ENCODE measurements around the gene MDC1.
A peak's percentile ranks its signal among the peaks of the same experiment; 100 is the strongest.
"Not testable (repeated sequence)": the region's sequence is repeated elsewhere in the genome, so short reads cannot be mapped to it uniquely, and the experiment has no call there.

The MDC1 gene

DNA sequence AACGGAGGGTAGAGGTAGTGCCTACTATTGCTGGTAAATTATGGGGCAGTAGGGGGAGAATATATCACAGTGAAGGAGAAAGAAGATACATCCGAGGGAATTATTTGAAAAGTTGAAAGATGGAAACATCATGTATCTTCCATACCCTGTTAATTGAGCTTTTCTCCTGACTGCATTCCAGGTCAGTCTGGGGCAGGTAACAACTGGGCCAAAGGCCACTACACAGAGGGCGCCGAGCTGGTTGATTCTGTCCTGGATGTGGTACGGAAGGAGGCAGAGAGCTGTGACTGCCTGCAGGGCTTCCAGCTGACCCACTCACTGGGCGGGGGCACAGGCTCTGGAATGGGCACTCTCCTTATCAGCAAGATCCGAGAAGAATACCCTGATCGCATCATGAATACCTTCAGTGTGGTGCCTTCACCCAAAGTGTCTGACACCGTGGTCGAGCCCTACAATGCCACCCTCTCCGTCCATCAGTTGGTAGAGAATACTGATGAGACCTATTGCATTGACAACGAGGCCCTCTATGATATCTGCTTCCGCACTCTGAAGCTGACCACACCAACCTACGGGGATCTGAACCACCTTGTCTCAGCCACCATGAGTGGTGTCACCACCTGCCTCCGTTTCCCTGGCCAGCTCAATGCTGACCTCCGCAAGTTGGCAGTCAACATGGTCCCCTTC is 6.2 kb upstream of the MDC1 start:
- DNase-seq, result not testable (repeated sequence)

GRCh38 chr6:30722280-30723112 is 5.4 kb upstream of the MDC1 start:
- DNase-seq, result no peak

GRCh38 chr6:30722025-30722279 is 4.9 kb upstream of the MDC1 start:
- DNase-seq, result not testable (repeated sequence)

GRCh38 chr6:30721198-30722024 is 4.3 kb upstream of the MDC1 start:
- DNase-seq, result peak; percentile 55

DNA sequence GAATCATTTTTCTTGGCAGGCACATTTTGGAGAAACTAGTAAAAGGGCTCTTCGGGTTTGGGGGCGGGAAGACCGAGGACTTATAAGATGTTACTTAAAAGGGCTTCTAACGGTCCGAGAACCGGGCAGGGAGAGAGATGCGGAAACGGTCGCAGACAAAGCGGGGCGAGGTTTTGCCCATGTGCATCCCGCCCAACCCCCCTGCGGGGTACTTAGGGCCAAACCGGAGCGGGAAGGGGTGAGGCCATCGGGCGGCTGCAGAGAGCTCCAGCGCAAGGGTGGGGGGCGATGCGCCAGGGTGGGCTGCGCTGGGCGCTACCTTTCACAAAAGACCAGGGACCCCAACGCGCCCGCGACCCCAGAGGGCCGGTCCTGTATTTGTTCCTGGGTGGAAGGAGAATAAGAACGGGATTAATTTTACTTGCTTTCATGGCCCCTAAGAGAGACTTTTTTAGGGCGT is 3.7 kb upstream of the MDC1 start:
- DNase-seq, result no peak

- DNase-seq, result peak; percentile 97
Measured at GRCh38 chr6:30719791-30720737, 3.0 kb upstream of the MDC1 start, which contains the start of gene TUBB. TSS of gene TUBB (plus strand) at chr6:30720352. CDS start at chr6:30720507, 155 bp downstream.

GRCh38 chr6:30719356-30719755 is 2.3 kb upstream of the MDC1 start:
- DNase-seq, result no peak

GRCh38 chr6:30717845-30718720 is 1.0 kb upstream of the MDC1 start:
- not testable (repeated sequence) for DNase-seq

- DNase-seq, result no peak
Measured at GRCh38 chr6:30716879-30717128, 277 bp downstream of the MDC1 start.

GRCh38 chr6:30714263-30714662 is 2.8 kb downstream of the MDC1 start:
- DNase-seq, result no peak

DNA sequence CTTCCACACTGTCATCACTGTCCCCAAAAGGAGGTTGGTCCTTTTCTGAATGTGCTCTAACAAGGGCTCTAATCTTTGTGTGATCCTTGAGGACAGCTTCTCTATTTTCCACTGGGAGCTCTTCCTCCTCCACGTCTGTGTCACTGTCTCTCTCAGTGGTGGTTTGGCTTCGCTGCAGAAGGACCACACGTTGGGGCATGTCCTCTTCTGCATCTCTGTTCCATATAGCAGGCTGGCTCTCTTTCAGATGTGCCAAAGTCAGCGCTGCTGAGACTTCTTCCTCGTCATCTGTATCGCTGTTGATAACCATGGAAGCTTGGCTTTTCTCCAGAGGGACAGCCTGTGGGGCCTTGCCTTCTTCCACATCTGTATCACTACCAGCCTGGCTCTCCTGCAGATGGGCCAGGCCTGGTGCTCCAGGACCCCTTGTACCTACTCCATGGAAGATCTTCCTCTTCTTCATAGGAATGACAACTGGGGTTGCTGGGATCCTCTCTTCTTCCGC is 4.6 kb downstream of the MDC1 start:
- no peak for DNase-seq

DNA sequence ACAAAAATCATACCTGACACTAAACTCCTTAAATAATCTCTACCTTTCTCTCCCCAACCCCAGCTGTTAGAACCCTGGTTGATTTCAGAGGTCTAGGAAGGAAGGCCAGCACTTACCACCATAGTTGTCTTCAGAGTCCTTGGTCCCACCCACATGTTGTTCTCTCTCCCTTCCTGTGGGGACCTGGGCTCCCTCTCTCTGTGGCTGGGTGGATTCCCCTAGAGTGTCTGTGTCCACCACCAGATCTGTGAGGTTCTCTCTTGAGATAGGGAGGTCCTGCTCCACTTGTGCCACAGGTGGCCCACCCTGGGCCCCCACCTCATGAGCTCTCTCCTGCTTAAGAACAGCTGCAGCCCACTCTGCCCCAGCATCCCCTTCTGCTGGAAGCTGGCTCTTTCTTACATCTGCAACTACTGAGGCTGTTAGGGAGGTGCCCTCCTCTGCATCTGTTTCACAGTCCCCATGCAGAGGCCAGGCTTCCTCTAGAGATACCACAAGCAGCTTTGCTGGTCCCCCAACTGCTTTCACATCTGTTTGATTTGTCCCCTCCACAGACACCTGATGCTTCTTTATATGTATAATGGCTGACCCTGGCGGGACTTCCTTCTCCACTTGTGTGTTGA is 5.2 kb downstream of the MDC1 start:
- no peak for DNase-seq

DNA sequence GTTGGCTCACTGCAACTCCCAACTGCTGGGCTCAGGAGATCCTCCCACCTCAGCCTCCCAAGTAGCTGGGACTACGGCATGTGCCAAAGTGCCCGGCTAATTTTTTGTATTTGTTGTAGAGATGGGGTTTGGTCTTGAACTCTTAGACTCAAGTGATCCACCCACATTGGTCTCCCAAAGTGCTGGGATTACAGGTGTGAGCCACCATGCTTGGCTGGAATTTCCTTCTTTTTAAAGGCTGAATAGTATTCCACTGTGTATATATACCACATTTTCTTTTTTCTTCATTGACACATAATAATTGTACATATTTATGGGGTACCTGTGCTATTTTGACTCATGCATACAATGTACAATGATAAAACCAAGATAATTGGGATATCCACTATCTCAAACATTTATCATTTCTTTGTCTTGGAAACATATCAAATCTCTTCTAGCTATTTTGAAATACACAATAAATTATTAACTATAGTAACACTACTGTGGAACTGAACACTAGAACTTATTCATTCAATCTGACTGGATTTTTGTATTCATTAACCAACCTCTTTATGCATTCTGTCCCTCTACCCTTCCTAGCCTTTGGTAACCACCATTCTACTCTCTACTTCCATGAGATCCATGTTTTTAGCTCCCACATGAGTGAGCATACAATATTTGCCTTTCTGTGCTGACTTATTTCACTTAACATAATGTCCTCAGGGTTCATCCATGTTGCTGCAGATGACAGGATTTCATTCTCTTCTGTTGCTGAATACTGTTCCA is 7.8 kb downstream of the MDC1 start:
- no peak for DNase-seq

GRCh38 chr6:30707281-30707850 is 9.7 kb downstream of the MDC1 start:
- peak; percentile 47 for DNase-seq

- no peak for DNase-seq
Measured at GRCh38 chr6:30705620-30706019, 11.5 kb downstream of the MDC1 start.

DNA sequence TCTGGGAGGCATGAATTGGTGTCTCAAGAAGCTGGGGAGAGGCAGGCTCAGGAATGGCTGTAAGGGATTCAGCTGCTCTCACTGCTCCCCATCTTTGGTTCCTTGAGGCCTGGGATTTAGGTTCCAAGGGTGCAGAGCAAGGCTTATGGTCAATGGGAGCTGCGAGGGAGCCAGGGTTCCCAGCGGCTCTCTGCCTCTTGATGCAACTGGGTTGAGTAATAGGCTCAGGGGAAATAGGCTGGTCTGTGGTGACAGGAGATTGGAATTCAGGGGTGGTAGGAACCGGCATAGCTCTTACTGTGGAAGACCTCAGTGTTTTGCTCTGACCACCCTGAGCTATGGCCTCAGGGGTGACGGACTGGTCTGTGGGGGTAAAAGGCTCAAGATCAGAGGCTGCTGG is 13.3 kb downstream of the MDC1 start:
- DNase-seq, result no peak

DNA sequence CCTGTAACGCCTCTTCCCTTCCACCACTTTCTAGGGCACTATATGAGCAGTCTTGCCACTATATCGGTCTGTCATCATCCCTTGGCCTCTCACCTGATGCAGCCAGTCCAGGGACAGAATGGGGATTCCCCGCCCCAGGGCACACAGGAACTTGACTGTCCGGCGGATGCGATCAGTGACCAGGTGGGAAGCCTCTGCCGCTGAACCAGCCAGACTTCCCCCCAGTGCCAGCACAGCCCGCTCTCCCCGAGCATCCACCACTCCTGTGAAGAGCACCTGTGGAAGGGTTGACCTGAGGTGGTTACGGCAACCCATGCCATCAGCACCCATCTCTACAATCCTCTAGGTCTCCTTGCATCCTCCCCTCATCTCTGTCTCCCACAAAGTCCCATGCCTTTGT is 14.1 kb downstream of the MDC1 start:
- DNase-seq, result no peak

DNA sequence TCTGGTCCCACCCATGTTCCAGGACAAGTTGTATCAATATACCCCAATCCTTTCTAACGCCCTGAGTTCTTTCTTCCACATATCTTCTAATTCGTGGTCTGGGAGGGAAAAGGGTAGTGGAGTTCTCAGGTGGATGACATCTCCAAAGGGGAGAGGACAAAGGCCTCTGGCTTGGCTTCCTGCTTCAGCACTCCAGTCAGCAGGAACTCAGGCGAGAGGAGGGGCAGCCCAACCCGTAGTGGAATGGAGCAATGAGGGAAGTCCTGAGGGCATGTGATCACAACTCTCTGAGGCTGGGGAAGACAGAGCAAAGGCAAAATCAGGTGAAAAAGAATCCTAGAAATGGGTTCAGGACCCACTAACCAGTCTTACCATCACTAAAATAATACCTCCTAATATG is 16.7 kb downstream of the MDC1 start:
- DNase-seq, result no peak

DNA sequence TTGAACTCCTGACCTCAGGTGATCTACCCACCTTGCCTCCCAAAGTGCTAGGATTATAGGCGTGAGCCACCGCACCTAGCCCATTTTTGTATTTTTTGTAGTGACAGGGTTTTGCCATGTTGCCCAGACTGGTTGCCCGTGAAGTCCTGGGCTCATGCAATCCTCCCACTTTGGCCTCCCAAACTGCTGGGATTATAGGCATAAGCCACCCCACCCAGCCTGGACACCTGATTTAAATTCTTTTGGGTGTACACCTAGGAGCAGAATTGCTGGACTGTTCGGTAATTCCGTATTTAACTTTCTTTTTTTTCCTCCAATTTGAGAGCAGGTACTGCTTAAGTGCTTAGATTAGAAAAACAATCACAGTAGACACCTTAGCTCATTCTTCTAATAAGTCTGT is 20.6 kb downstream of the MDC1 start:
- no peak for DNase-seq
